ENCODE results near the gene ATP1A4.

DNA sequence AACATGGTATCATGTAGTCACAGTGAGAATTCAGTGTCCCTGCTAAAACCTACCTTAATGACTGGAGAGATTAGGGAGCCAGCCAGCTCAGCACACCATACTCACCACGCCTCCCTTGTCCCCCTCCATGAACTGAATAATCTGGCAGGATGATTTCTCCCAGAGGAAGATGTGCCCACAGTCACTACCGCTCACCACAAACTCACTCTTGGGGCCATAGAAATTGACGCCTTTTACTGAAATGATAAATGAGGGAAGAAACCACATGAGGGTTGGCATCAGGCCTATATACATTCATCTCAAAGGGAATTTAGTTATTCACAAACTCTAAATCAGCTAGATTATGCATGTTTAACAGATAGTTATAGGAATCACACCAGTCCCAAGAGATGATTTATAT, 71.1 kb downstream of the ATP1A4 start:
- TF ChIP-seq, protein P1, sequence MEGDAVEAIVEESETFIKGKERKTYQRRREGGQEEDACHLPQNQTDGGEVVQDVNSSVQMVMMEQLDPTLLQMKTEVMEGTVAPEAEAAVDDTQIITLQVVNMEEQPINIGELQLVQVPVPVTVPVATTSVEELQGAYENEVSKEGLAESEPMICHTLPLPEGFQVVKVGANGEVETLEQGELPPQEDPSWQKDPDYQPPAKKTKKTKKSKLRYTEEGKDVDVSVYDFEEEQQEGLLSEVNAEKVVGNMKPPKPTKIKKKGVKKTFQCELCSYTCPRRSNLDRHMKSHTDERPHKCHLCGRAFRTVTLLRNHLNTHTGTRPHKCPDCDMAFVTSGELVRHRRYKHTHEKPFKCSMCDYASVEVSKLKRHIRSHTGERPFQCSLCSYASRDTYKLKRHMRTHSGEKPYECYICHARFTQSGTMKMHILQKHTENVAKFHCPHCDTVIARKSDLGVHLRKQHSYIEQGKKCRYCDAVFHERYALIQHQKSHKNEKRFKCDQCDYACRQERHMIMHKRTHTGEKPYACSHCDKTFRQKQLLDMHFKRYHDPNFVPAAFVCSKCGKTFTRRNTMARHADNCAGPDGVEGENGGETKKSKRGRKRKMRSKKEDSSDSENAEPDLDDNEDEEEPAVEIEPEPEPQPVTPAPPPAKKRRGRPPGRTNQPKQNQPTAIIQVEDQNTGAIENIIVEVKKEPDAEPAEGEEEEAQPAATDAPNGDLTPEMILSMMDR (IDR thresholded peaks at IDR 0.05), result no peak
- TF ChIP-seq POLR2AphosphoS5 (IDR thresholded peaks at IDR 0.05) (no peak), POLR2A (IDR thresholded peaks at IDR 0.05) (no peak)

All from prostate gland (tissue), 2 donors.